Caco-2 (cell line): ENCODE results near the gene GBP2. TPM values are rescaled to one million over a fixed set of nuclear protein-coding genes. Genes with fewer than 3 reads are reported as not detected.
"Not testable (repeated sequence)": the region's sequence is repeated elsewhere in the genome, so short reads cannot be mapped to it uniquely, and the experiment has no call there.

Experiments
- BruUV-seq: library from RNA; stranded (reverse); fragments of 400-500 nt; replicated peaks from 2 replicates; lab custom pipeline; 2021; lab: Mats Ljungman, UMichigan
- CTCF ChIA-PET: fragments of 300-600 bp; sonication (Branson Sonifier 250); formaldehyde crosslinking; loops from one replicate; lab custom pipeline; 2022; ENCODE audit warnings: antibody characterized with exemption; lab: Charles Lee
- POLR2A ChIA-PET: fragments of 300-600 bp; sonication (Branson Sonifier 250); formaldehyde crosslinking; loops from one replicate; lab custom pipeline; 2022; ENCODE audit warnings: antibody characterized with exemption; lab: Charles Lee
- DNase-seq, 2 experiments: peaks; one replicate each; pipeline versions ENCODE4 v3.0.0 to v3.0.0-alpha.2; 2020 to 2022
- H3K27me3 ChIP-seq: replicated peaks from 2 replicates; pipeline ENCODE4 v1.6.0; 2011; ENCODE audit warnings: low read length; ENCODE audit not compliant: control insufficient read depth, insufficient read depth
- H3K36me3 ChIP-seq: 2 replicates; pipeline ENCODE4 v1.5.1; 2011; ENCODE audit warnings: low read length; ENCODE audit not compliant: control insufficient read depth, insufficient read depth
- H3K4me1 ChIP-seq: fragments of 250-450 bp; sonication (Bioruptor Pico); 2 replicates; pipeline ENCODE4 v1.5.1; 2020; ENCODE audit warnings: mild to moderate bottlenecking
- H3K4me3 ChIP-seq: 2 replicates; pipeline ENCODE4 v1.5.1; 2011; ENCODE audit warnings: low read depth, mild to moderate bottlenecking, control low read depth, low read length
- H3K9me3 ChIP-seq: fragments of 250-450 bp; sonication (Bioruptor Pico); 2 replicates; pipeline ENCODE4 v1.5.1; 2020; ENCODE audit warnings: mild to moderate bottlenecking, moderate library complexity
- H3K27ac Mint-ChIP-seq: one replicate; pipeline ENCODE4 v1.8.0; 2022; ENCODE audit warnings: mixed read lengths; ENCODE audit not compliant: unreplicated experiment
- H3K27me3 Mint-ChIP-seq: one replicate; pipeline ENCODE4 v1.8.0; 2022; ENCODE audit warnings: mixed read lengths; ENCODE audit not compliant: insufficient read depth, unreplicated experiment
- H3K36me3 Mint-ChIP-seq: one replicate; pipeline ENCODE4 v1.8.0; 2022; ENCODE audit warnings: mild to moderate bottlenecking, mixed read lengths; ENCODE audit not compliant: insufficient read depth, unreplicated experiment
- H3K4me1 Mint-ChIP-seq: one replicate; pipeline ENCODE4 v1.8.0; 2022; ENCODE audit warnings: low read depth, mixed read lengths; ENCODE audit not compliant: unreplicated experiment
- H3K4me3 Mint-ChIP-seq: one replicate; pipeline ENCODE4 v1.8.0; 2022; ENCODE audit warnings: mild to moderate bottlenecking, moderate library complexity, mixed read lengths; ENCODE audit not compliant: unreplicated experiment
- H3K9me3 Mint-ChIP-seq: one replicate; pipeline ENCODE4 v1.8.0; 2022; ENCODE audit warnings: mixed read lengths; ENCODE audit not compliant: unreplicated experiment
- CTCF ChIP-seq, 2 experiments: fragments of 200-600 bp in 1 of 2; IDR thresholded peaks; 1 replicate in 1 of 2; 2 replicates in 1 of 2; pipeline versions ENCODE4 v1.5.1 to v1.8.0; 2011 to 2022; ENCODE audit warnings: antibody characterized with exemption in 1 of 2, control low read depth in 1 of 2, inconsistent platforms in 1 of 2, low read depth in 1 of 2, low read length in 1 of 2, mild to moderate bottlenecking in 1 of 2, moderate library complexity in 1 of 2; ENCODE audit not compliant: insufficient read depth in 1 of 2, severe bottlenecking in 1 of 2, unreplicated experiment in 1 of 2
- intact Hi-C: fragments of 100-400 bp; cut with micrococcal nuclease; formaldehyde crosslinking; loops from one replicate; pipeline ENCODE4 v1.10.0; 2022; ENCODE audit not compliant: unreplicated experiment
- total RNA-seq: library from RNA; stranded (reverse); gene quantifications from 2 replicates; pipeline ENCODE4 v1.2.3, GENCODE V29; 2022

The GBP2 gene
- total RNA-seq, 1 experiment from 2014 or later: 0.23 TPM

GRCh38 chr1:89087241-89087640 lies 38.7 kb downstream of the GBP2 start:
- H3K4me1 Mint-ChIP-seq: no peaks in the 10 kb centered on the region
- Histone ChIP-seq H3K27me3 (no peaks in the 10 kb centered on the region), H3K4me1 (peaks cover 6% of the 10 kb centered on the region; the same call in 1 of the 2 replicates), H3K4me3 (no peak overlapping the region), H3K36me3 (no peaks in the 10 kb centered on the region), H3K9me3 (no peaks in the 10 kb centered on the region)
- ChIA-PET CTCF (no interaction called here), POLR2A (no interaction called here)
- no peak overlapping the region for H3K27ac Mint-ChIP-seq
- H3K4me3 Mint-ChIP-seq: no peak overlapping the region
- H3K36me3 Mint-ChIP-seq: no peaks in the 10 kb centered on the region
- no peaks in the 10 kb centered on the region for H3K27me3 Mint-ChIP-seq
- intact Hi-C loops: loop anchor here (2.0 kb wide), 1 partner anchor 368 kb away; no protein-coding TSS in a partner anchor
- TF ChIP-seq CTCF (IDR thresholded peaks at IDR 0.05; ENCODE audit: insufficient read depth in 1 of 2, low read depth in 1 of 2, low read length in 1 of 2, severe bottlenecking in 1 of 2, unreplicated experiment in 1 of 2): no peak
- no TSS peak for BruUV-seq
- peaks cover under 1% of the 10 kb centered on the region for H3K9me3 Mint-ChIP-seq
- DNase-seq: no peak

- Mint-ChIP-seq H3K9me3 (peaks cover 9% of the 10 kb centered on the region), H3K4me1 (no peaks in the 10 kb centered on the region), H3K27ac (no peak overlapping the region), H3K36me3 (no peaks in the 10 kb centered on the region), H3K27me3 (no peaks in the 10 kb centered on the region), H3K4me3 (no peak overlapping the region)
- Histone ChIP-seq H3K27me3 (no peaks in the 10 kb centered on the region), H3K36me3 (no peaks in the 10 kb centered on the region), H3K9me3 (no peaks in the 10 kb centered on the region), H3K4me3 (no peak overlapping the region), H3K4me1 (peaks cover 6% of the 10 kb centered on the region; the same call in 1 of the 2 replicates)
- intact Hi-C loops: loop anchor here (1.0 to 2.0 kb wide), 2 partner anchors 273 to 369 kb away; no protein-coding TSS in a partner anchor
- ChIA-PET CTCF (interaction anchor here (0.6 to 1.1 kb wide), 4 partner anchors 91 to 273 kb away, joined by 3 read pairs; no protein-coding TSS in a partner anchor), POLR2A (no interaction called here)
- TF ChIP-seq CTCF (IDR thresholded peaks at IDR 0.05; ENCODE audit: insufficient read depth in 1 of 2, low read depth in 1 of 2, low read length in 1 of 2, severe bottlenecking in 1 of 2, unreplicated experiment in 1 of 2): peak; percentile 34 to 35
- DNase-seq: peak; percentile 22 to 36
- no TSS peak for BruUV-seq
These were observed 40.1 kb downstream of the GBP2 start for GRCh38 chr1:89085781-89086180.

GRCh38 chr1:89081005-89081404 lies 44.9 kb downstream of the GBP2 start:
- Histone ChIP-seq H3K4me3 (no peak overlapping the region), H3K4me1 (no peaks in the 10 kb centered on the region), H3K36me3 (no peaks in the 10 kb centered on the region), H3K27me3 (no peaks in the 10 kb centered on the region), H3K9me3 (no peaks in the 10 kb centered on the region)
- POLR2A ChIA-PET: no interaction called here
- CTCF ChIA-PET: no interaction called here
- peaks cover 18% of the 10 kb centered on the region for H3K9me3 Mint-ChIP-seq
- intact Hi-C loops: no loop called here
- no peak for TF ChIP-seq CTCF (IDR thresholded peaks at IDR 0.05; ENCODE audit: insufficient read depth in 1 of 2, low read depth in 1 of 2, low read length in 1 of 2, severe bottlenecking in 1 of 2, unreplicated experiment in 1 of 2)
- no TSS peak for BruUV-seq
- H3K27me3 Mint-ChIP-seq: no peaks in the 10 kb centered on the region
- H3K27ac Mint-ChIP-seq: no peak overlapping the region
- no peaks in the 10 kb centered on the region for H3K4me1 Mint-ChIP-seq
- DNase-seq: no peak
- H3K36me3 Mint-ChIP-seq: no peaks in the 10 kb centered on the region
- H3K4me3 Mint-ChIP-seq: no peak overlapping the region

GRCh38 chr1:89080068-89080467 lies 45.8 kb downstream of the GBP2 start:
- H3K4me1 Mint-ChIP-seq, H3K36me3 ChIP-seq, H3K27me3 Mint-ChIP-seq, H3K9me3 ChIP-seq, BruUV-seq, H3K36me3 Mint-ChIP-seq, CTCF ChIA-PET, H3K4me1 ChIP-seq, H3K27ac Mint-ChIP-seq, DNase-seq, intact Hi-C loops, H3K4me3 Mint-ChIP-seq, H3K27me3 ChIP-seq, POLR2A ChIA-PET, H3K4me3 ChIP-seq: not testable (repeated sequence)
- H3K9me3 Mint-ChIP-seq: peaks cover 19% of the 10 kb centered on the region

GRCh38 chr1:89072466-89073065 lies 53.3 kb downstream of the GBP2 start:
- H3K36me3 ChIP-seq, H3K4me1 ChIP-seq, POLR2A ChIA-PET, H3K4me3 Mint-ChIP-seq, BruUV-seq, CTCF ChIA-PET, H3K4me3 ChIP-seq, H3K27ac Mint-ChIP-seq, H3K36me3 Mint-ChIP-seq, H3K9me3 Mint-ChIP-seq, H3K4me1 Mint-ChIP-seq, H3K27me3 ChIP-seq, H3K27me3 Mint-ChIP-seq, DNase-seq, H3K9me3 ChIP-seq: not testable (repeated sequence)
- intact Hi-C loops: loop anchor here (5.0 kb wide), 1 partner anchor 75 kb away; no protein-coding TSS in a partner anchor
